Renal cortical epithelial cell (primary cell): ENCODE results near the gene TGFB2. TPM values are rescaled to one million over a fixed set of nuclear protein-coding genes. Genes with fewer than 3 reads are reported as not detected.

Experiments
- DNase-seq: peaks from one replicate; pipeline ENCODE4 v3.0.0-alpha.2; 2011; ENCODE audit warnings: low read depth
- total RNA-seq: library from RNA; depleted of rRNA; stranded (reverse); fragments of >200 nt; gene quantifications from 2 replicates; pipeline ENCODE4 v1.2.3, GENCODE V29; 2014

The TGFB2 gene
- total RNA-seq, 1 donor from 2014 or later: 69.3 TPM

DNA sequence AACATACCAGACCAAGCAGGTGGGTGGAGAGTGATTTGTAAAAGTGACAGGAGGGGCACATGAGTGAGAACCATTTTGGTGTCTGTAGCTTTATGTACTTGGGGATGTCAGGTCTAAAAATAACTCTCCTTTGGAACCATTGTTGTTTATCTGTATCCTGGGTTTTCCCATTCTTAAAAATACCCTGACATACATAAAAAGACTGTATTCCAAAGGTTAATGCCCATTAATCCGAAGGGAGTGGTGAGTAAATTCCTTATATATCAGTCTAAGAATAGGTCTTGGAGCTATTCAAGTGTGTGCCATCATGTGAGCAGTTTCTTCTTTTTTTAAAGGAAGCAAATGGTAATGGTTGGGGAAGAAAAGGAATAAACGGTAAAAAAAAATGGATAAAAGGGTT lies 117.5 kb downstream of the TGFB2 start:
- no peak for DNase-seq

DNA sequence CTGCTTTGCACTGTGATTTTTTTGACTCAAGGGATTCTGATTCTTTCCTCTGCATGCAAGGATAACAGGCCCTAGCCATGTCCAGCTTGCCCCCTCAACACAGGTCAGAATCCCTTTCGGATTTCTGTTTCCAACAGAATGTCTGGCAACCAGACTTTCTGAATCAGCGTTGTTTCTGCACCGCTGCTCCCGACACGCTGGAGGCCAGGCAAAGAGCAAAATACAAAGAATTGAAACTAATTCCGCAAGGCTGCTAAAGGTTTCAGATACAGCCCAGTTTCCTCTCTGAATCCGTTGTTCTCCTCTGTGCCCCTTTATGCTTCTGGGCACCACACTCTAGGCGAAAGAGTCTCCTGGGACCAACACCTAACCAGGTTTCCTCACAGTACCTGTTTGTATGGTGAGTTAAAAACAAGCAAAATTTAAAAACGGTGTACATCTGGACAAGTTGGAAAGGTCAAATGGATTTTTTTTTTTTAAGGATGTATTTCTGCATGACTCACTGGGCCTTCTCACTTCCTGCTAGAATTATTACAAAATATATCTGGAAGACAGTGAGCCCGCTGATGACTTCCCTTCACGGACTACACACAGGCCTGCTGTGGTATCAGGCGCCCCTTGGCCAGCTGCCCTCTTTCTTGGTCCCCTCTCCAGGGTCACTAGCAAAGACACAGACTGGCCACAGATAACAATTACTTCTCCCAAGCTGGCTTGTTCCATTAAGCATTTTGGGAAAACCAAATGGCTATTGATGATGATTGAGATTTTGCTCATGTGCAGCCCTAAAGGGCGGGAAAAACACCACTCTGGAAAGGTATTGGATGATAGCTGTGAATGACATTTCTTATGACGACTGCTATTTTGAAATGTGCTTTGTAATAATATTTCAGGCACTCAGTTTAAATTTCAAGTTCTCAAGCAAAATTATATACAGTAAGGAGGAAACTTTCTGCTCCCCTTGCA lies 118.3 kb downstream of the TGFB2 start:
- no peak for DNase-seq

DNA sequence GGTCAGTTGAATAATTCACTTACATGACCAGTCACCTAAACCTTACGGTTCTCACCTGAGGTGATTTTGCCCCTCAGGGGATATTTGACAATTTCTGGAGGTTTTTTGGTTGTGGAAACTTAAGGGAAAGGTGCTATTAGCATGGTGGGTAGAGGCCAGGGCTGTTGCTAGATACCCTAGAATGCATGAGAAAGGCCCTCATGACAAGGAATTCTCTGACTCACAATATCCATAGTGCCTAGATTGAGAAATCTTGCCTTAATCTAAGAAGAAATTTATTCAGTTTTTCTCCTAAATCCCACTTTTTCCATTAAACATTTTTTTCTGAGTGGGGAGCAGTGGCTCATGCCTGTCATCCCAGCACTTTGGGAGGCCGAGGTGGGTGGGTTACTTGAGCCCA lies 119.7 kb downstream of the TGFB2 start:
- DNase-seq: no peak

DNA sequence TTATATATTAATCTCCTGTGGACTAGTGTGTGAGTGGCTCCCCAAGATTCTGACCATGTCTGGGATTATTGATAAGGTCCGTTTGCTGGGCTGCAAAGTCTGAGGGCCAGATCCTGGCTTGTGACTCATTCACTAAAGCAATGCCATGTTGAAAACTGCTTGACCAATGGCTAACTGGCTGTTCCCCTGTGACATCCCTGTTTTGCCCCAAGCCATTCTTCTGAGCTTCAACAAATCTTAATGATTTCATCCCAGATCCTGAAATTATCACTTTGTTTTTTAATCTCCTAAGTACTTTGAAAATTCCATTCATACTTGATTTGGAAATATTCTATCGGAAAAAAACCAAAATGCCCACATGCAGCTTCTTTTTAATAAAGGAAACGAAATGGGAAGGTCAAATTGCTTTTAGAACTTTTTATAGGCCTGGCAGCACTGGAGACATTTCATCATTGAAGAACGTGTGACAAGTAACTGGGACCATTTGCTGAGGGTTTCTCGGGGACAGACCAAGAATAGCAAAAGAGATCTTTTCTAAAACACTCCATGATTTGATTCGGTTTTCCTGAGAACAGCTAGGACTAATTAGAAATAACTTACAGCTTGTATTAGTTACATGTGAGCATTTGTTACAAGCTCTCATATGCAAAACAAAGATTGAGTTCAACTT lies 121.3 kb downstream of the TGFB2 start:
- DNase-seq: no peak

DNA sequence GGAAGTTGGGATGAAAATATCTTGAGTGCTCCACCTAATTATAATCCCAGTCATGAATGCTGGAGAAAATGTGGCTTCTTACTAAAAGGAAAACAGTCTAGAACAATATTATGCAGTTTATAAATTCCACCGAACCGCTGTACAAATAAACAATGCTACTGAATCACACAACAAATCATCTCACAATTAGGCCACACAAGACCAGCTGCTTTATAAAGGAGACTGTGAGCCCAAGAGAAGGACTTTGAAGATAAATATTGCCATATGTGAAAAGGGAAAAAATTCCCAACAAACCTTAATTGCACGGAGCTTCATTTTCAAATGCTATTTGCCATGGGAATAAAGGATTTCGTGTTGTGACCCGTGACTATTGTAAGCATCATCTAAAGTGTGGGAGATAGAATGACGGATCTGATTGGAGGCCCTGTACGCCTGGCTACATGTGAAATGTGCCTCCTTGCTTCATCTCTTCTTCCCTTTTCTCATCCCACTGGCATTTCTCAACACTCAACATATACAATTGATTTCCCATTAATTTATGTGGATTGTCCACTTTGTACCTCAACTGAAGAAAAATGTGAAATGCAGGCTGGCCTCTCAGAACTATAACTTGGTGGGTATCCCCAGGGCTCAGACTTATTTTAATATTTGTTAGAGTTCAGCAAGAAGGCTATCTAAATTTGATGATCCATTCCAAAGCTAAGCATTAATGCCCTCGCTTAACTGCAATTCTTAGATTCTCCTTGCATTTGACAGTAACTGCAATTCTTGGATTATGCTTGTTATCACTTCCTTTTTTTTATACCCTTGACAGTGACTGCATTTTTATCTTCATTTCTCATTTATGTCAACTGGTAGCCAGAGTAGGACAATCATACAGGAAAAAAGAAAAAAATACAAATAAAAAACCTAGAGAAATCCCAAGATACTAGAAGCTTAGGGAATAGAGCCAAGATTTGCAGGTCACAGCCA lies 122.3 kb downstream of the TGFB2 start:
- DNase-seq: peak; percentile 53

DNA sequence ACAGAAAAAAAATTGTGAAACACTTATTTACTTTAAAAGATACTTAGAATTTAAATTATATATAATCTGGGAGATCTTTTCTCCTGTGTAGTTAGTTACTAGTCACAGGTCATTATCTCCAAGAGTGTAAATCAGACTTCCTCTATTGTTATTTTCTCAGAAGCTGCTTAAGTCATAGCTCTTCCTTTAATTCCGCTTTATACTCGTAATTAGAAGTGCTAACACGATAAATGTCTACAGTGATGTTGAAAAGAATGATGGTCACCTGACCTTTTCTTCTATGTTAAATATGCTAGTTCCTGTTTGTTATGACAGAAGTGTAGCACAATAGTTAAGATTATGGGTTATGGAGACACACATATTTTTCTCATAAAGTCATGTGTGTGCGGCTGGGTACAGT lies 123.6 kb downstream of the TGFB2 start:
- no peak for DNase-seq

DNA sequence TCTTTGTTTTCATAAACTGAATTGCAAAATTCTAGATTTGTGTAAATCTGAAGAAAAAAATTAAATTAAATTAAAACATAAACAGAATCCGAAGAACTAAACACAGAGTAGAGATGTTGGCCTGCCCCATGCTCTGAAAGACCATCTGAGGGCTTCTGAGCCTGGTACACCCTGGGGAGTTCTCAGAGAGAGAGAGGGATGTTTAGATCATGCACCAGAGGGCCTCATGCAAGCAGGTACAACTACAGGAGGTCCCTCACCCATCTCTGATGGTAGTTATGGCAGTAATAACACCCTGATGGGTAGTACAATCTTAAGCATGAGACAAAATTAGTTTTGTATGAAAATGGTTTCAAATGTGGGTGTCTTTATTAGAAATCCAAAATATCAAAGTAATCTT lies 127.7 kb downstream of the TGFB2 start:
- DNase-seq: no peak

DNA sequence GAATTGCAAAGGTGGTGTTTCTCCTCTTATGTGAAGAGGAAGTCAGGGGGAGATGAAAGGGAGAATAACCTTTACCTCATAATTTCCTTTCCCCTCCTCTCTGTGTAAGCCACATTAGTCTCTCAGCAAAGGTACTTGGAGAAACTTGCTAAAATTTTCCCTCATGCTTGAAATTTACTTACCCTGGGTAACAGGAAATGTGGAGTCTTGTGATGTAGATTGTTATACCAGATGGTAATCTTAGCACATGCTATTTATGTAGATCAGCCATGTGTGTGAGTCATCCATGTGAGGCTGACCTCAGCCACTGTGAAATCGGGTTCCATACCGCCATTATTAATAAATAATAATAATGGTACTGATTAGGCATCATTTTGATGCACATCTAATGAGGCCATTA lies 128.4 kb downstream of the TGFB2 start:
- peak; percentile 44 for DNase-seq

DNA sequence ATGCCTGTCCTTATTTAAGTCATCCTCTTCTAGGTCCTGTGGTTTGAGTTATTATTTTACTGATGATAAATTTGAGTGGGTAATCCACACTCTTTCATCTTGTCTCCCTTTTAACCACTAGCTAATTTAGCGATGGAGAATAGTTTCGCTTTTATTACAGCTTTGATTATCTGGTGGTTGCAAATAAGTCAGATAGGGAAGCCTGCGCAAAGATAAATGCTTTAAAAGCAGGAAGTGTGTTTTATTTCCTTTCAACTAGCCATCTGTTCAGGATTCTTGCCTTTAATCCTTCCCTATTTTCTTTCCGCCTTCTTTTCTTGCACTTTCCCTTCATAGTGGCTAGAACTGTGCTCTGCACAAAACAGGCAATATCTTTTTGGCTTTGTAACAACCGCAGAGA lies 129.0 kb downstream of the TGFB2 start:
- no peak for DNase-seq

DNA sequence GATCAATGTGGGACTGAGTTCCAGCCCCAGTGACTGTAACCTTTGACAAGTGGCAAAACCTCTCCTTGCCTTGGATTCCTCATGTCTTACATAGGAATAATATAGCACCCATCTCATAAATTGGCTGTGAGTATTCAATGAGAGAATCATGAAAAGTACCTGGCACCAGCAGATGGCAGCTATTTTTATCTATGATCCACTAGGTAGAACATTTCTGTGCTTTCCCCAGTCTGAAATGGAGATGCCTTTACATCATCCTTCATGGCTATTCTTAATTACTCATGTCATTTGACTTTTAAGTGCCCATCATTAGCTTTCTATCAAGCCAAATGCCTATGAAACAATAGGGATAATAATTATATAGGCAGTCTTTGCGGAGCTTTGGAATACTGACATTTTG lies 130.1 kb downstream of the TGFB2 start:
- DNase-seq: peak; percentile 60

DNA sequence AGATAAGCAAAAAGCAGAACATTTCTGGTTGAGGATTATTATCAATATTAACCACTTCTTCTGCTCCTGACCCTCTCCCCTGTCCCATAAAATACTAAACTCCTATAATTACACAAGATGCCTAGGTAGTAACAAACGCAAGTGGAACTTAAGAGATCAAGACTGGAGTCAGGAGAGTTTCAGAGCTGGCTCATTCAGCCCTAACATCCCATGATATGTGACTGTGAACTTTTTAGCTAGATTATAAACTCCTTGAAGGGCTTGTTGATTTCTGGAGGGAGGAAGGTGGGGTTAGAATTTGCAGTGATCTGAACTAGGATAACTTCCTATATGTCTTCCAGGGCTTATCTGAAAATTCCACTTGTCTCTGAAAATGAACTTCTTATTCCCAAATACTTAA lies 130.6 kb downstream of the TGFB2 start:
- no peak for DNase-seq

DNA sequence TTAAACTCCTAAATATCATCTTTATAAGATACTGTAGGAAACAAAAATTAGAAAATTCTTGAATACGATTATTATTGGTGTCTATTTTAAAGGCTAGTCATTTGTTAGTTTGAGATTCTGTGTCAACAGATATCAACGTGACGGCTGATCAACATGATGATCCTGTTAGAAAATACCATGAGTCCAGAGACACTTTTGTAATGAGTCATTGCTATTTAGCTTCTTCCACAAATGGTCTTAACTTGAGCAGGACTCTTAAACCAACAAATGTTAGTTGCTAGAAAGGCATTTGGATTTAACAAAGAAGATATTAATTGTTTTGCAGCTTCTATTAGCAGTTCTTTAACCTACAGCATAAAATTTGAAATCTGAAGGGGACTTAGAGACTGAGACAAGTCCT lies 131.2 kb downstream of the TGFB2 start:
- DNase-seq: peak; percentile 96

DNA sequence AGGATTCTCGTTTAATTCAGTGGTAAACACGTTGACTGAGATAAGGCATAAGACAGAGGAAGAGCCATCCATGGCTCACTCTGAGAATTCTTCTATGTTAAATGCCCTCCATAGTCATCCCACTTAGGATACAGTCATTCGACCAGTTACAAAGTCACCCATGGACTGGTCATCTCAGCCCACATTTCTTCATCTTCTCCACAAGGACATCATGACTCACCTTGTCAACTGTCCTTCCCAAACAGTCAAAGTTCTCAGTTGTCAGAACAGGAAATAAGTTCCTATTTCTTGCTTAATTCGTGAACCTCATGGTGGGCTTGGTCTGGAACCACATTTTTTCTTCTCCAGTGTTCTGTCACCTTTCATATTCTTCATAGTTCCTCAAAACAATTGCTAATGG lies 133.2 kb downstream of the TGFB2 start:
- peak; percentile 48 for DNase-seq

DNA sequence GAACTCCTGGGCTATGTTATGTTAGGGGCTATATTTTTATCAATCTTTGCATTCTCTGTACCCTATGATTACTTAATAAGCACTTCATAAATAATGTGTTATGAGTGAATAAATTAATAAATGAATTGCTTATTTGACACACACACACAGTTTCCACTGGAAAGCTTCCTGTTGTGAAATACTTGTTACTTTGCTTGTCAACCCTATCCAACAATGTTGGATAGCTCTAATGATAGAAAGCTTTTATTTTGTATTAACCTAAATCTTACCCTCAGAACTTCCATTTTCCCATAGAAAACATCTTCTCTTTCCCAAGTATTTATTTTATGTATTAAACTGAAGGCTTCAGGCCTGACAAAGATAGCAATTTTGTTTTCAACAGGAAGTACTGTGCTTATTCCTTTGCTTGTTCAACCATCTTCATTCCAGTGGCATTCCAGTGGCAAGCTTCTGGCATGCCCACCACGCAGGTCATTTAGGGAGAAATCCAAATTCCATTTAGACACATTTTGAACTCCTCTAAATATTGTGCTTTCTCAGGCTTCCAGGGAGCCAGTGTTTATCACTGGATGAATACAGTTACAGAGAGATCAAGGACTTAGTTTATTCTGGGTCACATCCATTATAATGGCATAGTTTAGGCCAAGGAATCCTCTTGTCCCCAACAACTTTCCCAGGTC lies 134.4 kb downstream of the TGFB2 start:
- peak; percentile 92 for DNase-seq

DNA sequence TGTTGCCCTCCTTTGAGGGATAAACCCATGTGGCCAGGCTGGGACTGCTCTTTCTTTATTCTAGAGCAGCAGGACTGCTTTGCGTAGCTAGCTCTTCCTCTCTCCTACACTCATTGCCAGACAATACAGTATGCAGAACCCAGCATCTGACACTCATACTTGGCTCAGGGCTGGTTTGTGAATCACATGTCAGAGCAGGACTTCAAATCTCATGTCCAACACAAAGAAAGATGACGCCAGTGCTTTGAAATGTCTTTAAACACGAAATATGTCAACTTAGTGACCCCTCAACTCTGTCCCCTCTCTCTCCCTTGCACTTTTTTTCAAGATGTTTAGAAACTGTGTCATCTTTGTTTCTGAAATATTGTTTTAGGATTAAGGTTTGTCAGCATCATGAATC lies 135.0 kb downstream of the TGFB2 start:
- DNase-seq: no peak

DNA sequence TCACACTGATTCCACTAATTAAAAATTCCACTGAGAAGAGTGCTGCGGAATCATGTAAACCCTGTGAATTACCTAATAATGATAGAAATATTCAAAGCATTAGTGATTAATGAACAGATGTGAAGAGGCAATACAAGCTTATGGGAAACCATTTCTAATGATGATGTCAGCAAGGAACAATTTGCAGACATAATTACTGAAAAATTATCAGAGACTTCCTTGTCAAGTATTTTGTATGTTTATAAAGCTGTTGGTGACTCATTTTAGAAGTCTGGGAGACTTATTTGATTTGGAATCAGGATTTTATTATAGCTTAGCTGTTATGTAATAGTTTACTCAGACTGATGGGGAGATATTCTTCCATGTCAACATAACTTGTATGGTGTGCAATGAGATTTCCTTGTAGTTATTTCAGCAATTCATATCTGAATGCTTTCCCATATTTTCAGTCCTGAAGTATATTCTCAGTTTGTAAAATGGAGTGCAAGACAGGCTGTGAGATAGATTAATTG lies 135.5 kb downstream of the TGFB2 start:
- DNase-seq: peak; percentile 87

DNA sequence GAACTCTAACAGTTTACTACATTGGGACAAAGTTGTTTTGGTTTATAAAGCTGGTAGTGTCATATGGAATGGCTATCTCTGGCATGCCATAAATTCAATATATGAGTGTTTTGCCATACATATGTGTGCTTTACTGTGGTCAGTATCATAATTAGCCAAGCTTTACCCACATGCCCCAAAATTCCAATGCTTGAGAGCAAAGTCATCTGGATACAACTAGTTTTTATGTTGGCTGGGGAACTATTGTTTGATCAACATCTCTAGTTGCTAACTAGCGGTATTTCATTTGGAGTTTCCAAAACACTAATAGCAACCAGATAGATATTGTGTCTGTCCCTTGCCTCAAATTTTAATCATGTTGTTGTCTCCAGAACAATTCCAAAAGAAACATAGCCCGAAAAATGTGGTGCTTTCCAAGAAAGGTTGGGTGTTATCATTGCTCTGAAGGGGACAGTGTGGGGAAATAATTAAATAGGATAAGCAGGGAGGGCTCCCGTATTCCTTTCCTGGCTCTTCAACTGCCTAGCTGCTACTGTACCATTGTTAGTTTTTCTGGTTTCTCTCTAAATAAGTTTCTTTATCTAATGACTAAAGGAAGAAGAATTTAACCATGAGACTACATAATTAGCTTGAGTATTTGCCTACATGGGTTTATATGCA lies 136.1 kb downstream of the TGFB2 start:
- peak; percentile 48 for DNase-seq

DNA sequence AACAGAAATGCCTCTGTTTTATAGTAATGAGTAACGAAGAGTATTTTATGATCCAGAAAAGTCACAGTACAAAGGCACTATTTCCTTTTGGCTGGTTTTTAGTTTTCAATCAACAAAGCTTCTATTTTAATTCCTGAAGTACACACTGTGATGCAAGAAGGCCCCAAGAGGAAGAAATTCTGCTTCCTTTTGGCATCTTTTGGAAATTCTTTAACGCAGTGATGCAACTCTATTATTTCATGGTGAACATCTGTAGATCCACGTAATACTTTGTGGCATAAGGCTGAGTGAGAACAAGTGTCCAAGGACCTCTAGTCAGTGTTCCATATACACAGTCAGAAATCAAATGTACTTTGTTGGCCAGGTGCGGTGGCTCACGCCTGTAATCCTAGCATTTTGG lies 137.5 kb downstream of the TGFB2 start:
- no peak for DNase-seq

DNA sequence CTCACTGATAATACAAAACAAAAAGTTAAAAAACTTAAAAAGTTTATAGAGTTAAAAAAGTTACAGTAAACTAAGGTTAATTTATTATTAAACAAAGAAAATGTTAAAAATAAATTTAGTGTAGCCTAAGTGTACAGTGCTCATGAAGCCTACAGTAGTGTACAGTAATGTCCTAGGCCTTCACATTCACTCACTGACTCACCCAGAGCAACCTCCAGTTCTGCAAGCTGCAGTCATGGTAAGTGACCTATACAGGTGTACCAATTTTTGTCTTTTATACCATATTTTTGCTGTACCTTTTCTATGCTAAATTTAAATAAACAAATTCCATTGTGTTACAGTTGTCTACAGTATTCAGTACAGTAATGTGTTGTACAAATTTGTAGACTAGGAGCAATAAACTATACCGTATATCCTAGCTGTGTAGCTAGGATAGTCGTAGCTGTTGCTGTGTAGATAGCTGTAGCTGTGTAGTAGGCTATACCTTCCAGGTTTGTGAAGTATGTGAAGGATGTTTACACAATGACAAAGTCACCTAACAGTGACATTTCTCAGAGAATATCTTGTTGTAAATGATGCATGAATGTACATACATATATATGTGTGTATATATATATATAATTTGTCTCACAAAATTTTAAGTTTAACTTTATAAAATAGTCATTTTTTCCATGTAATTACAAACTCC lies 140.2 kb downstream of the TGFB2 start:
- no peak for DNase-seq

DNA sequence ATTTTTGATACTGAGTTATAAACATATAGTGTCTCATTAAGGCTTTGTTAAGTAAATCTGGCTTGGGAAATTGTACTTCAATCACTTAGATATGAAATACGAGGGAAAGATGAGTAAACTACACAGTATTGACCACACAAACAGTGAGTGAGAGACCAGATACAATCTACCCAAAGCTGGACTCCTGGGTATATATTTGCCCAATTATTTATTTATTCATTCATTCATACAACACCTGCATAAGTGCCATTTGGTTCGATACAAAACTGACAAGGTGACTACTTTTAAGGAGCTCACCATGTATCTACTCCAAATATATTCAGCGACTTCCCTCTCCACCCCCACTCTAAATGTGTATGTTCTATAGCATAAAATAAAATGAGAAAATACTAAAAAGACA lies 143.4 kb downstream of the TGFB2 start:
- DNase-seq: no peak
